Cardiac muscle cell (in vitro differentiated cells and primary cell): Measurements from ENCODE around the gene MTO1. TPM values are rescaled to one million over a fixed set of nuclear protein-coding genes. Genes with fewer than 3 reads are reported as not detected.

Source experiments
- DNase-seq, 2 donors: peaks; one replicate each; pipeline versions ENCODE4 v3.0.0 to v3.0.0-alpha.2; 2010 to 2017; ENCODE audit warnings: low read depth in 1 of 2, low spot score in 1 of 2
- H3K27ac ChIP-seq: fragments of 200-600 bp; sonication (generic); 2 replicates; pipeline ENCODE4 v1.5.1; 2016
- H3K27me3 ChIP-seq: fragments of 200-600 bp; sonication (generic); 2 replicates; pipeline ENCODE4 v1.6.0; 2016; ENCODE audit warnings: control low read depth
- H3K36me3 ChIP-seq: fragments of 200-600 bp; sonication (generic); 2 replicates; pipeline ENCODE4 v1.5.1; 2016; ENCODE audit warnings: control low read depth
- H3K4me1 ChIP-seq: fragments of 200-600 bp; sonication (generic); 2 replicates; pipeline ENCODE4 v1.8.1; 2017; ENCODE audit warnings: low read depth, mild to moderate bottlenecking, mixed run types
- H3K4me3 ChIP-seq: fragments of 200-600 bp; sonication (generic); 2 replicates; pipeline ENCODE4 v1.5.1; 2016; ENCODE audit warnings: mild to moderate bottlenecking
- H3K9me3 ChIP-seq: fragments of 200-600 bp; sonication (generic); 2 replicates; pipeline ENCODE4 v1.5.1; 2017; ENCODE audit warnings: low read depth, mild to moderate bottlenecking, control low read depth
- CTCF ChIP-seq: IDR thresholded peaks from 2 replicates; pipeline ENCODE4 v1.5.1; 2012; ENCODE audit warnings: low read depth, mild to moderate bottlenecking, low read length
- polyA plus RNA-seq: library from polyadenylated mRNA; unstranded; fragments of >200 nt; fragmentation: Nextera tagmentation; extraction: Ambion mirVana; gene quantifications from 2 replicates; pipeline ENCODE4 v1.2.1, GENCODE V29; 2016
- total RNA-seq: library from RNA; depleted of rRNA; stranded (reverse); fragments of >200 nt; gene quantifications from 2 replicates; pipeline ENCODE4 v1.2.3, GENCODE V29; 2016

The MTO1 gene, protein sequence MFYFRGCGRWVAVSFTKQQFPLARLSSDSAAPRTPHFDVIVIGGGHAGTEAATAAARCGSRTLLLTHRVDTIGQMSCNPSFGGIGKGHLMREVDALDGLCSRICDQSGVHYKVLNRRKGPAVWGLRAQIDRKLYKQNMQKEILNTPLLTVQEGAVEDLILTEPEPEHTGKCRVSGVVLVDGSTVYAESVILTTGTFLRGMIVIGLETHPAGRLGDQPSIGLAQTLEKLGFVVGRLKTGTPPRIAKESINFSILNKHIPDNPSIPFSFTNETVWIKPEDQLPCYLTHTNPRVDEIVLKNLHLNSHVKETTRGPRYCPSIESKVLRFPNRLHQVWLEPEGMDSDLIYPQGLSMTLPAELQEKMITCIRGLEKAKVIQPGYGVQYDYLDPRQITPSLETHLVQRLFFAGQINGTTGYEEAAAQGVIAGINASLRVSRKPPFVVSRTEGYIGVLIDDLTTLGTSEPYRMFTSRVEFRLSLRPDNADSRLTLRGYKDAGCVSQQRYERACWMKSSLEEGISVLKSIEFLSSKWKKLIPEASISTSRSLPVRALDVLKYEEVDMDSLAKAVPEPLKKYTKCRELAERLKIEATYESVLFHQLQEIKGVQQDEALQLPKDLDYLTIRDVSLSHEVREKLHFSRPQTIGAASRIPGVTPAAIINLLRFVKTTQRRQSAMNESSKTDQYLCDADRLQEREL
- total RNA-seq: 18.5 and 23.6 TPM in 2 replicates
- polyA plus RNA-seq: 19.6 and 25.3 TPM in 2 replicates

- Histone ChIP-seq H3K9me3 (no peaks in the 10 kb centered on the region), H3K27me3 (no peaks in the 10 kb centered on the region), H3K4me3 (peak within 1 kb of the TSS; percentile 61), H3K36me3 (no peaks in the 10 kb centered on the region), H3K4me1 (no peaks in the 10 kb centered on the region), H3K27ac (peak within 1 kb of the TSS; percentile 83)
- peak; percentile 89 to 93 for DNase-seq
- TF ChIP-seq CTCF: no peak
Measured at GRCh38 chr6:73461537-73462350, at the start of gene MTO1. MTO1 (plus strand) TSS chr6:73461737; CDS start chr6:73461855, 118 bp downstream.

DNA sequence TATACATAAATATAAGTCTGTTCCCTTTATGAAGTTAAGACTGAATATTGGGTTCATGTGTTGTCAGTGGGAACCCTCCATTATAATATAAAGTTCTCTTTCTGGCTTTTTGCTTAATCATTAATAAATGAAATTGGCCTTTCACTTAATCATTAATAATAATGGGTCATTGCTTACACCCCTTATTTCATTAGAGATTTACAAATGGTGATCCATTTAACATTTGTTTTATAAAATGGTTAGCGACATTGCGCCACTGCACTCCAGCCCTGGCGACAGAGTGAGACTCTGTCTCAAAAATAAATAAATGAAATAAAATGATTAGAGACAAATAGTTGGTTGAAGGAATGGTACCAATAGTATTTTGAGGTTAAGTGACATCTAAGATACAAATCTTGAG is 48.4 kb upstream of the MTO1 start:
- DNase-seq: no peak
- Histone ChIP-seq H3K36me3 (no peaks in the 10 kb centered on the region), H3K4me3 (no peak overlapping the region), H3K27ac (no peak overlapping the region), H3K4me1 (no peaks in the 10 kb centered on the region), H3K9me3 (no peaks in the 10 kb centered on the region), H3K27me3 (no peaks in the 10 kb centered on the region)
- no peak for TF ChIP-seq CTCF

GRCh38 chr6:73418081-73418741 is 43.3 kb upstream of the MTO1 start:
- TF ChIP-seq CTCF: no peak
- Histone ChIP-seq H3K9me3 (no peaks in the 10 kb centered on the region), H3K4me1 (no peaks in the 10 kb centered on the region), H3K4me3 (no peak overlapping the region), H3K36me3 (no peaks in the 10 kb centered on the region), H3K27ac (no peak overlapping the region), H3K27me3 (no peaks in the 10 kb centered on the region)
- peak in 1 of 2 donors; percentile 25 for DNase-seq

DNA sequence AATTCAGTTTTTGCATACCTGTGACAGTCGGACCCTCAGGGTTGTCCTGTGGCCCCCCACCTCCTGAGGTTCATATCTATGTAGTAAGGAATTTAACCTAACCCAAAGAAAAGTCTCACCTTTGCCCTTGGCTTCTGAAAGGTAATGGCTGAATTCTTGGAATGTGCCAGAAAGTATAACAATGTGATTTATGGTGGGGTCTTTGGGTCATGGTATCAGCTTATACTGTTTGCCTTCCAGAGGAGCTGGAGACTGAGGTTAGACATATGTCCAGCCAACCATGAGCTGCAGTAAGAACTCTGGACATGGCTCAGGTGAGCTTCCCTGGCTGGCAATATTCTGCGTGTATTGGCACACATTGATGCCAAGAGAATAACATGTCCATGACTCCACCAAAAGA is 40.0 kb upstream of the MTO1 start:
- no peaks in the 10 kb centered on the region for H3K36me3 ChIP-seq
- H3K4me3 ChIP-seq: no peak overlapping the region
- H3K27me3 ChIP-seq: no peaks in the 10 kb centered on the region
- H3K9me3 ChIP-seq: no peaks in the 10 kb centered on the region
- H3K4me1 ChIP-seq: no peaks in the 10 kb centered on the region
- H3K27ac ChIP-seq: no peak overlapping the region
- DNase-seq: no peak
- TF ChIP-seq CTCF: no peak

DNA sequence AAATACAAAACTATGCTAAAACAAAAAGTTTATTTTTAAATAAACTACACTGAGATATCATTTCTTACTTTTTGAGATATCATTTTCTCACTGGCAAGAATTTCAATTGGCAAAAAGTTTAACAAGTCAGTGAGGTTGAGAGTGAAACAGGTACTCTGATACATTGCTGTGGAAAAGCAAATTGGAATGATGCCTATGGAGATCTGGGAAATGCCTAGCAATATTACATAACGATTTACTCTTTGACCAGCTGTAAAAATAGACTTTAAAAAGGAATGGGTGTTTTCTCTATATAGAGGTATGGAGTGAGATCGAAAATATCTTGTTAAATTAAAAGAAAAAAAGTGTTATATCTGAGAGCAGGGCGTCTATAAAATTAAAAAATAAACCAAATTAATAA is 26.3 kb upstream of the MTO1 start:
- Histone ChIP-seq H3K36me3 (no peaks in the 10 kb centered on the region), H3K4me3 (no peak overlapping the region), H3K9me3 (no peaks in the 10 kb centered on the region), H3K4me1 (no peaks in the 10 kb centered on the region), H3K27ac (no peak overlapping the region), H3K27me3 (no peaks in the 10 kb centered on the region)
- no peak for TF ChIP-seq CTCF
- no peak for DNase-seq
